GM18498 (cell line): Measurements from ENCODE around the gene GFPT1.
"Not testable (repeated sequence)": the region's sequence is repeated elsewhere in the genome, so short reads cannot be mapped to it uniquely, and the experiment has no call there.

Experiments used
- ATAC-seq: cut with Tn5 transposase; IDR thresholded peaks from one replicate; pipeline ENCODE4 v1.9.1; 2021; ENCODE audit warnings: mild to moderate bottlenecking, moderate library complexity; ENCODE audit not compliant: unreplicated experiment

The GFPT1 gene

GRCh38 chr2:69386789-69387734 is at the start of gene GFPT1:
GFPT1 (minus strand) TSS chr2:69387227; CDS start chr2:69387071, 156 bp downstream.
- peak; percentile 91 for ATAC-seq

DNA sequence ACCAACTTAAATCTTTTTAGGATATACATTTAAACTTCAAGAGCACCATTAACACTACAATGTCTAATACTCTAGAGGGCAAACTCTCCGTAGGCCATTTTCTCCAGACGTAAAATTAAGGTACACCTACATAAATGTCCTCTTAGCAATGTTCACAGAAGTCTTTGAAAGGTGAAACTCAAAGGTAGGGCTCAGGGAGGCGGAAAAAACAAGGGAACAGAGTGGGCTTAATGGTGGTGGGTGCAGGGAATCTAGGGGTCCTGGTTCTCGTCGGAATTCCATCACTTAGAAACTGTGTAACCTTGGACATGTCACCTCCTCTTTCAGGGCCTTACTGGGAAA is 49.5 kb upstream of the GFPT1 start:
- no peak for ATAC-seq

DNA sequence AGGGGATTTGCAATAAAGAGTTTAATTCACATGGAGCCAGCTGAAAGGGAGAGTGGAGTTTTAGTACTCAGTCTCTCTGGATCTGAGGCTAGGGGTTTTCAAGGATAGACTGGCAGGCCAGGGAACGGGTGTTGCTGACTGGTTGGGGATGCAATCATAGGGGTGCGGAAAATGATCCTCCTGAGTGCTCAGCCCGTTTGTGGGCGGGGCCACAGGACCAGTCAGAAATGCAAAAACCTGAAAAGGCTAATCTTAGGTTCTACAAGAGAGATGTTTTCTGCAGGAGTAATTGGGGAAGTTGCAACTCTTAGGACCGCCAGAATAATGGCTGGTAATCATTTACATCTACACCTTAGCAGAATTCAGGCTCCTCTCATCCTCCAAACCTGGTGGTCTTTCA is 47.7 kb upstream of the GFPT1 start:
- no peak for ATAC-seq

DNA sequence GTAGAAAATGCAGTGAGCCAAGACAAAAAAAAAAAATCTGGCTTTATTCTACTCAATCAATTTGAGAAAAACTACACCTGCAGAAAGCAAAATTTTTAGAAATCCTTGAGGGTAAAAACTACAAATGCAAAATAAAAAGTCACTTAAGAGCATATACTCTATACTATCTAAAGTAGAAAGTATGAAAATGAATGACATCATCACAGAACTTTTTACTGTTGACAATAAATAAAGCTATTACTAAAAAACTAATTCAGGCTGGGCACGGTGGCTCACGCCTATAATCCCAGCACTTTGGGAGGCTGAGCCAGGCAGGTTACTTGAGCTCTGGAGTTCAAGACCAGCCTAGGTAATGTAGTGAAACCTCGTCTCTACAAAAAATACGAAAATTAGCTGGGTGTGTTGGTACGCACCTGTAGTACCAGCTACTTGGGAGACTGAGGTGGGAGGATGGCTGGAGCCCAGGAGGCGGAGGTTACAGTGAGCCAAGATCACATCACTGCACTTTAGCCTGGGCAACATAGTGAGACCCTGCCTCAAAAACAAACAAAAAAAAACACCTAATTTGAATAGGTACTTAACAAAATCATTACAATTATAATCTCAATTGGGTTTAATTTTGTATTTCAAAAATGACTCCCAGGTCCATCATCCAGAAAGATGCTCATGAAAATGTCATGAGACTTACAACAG is 42.6 kb upstream of the GFPT1 start:
- no peak for ATAC-seq

DNA sequence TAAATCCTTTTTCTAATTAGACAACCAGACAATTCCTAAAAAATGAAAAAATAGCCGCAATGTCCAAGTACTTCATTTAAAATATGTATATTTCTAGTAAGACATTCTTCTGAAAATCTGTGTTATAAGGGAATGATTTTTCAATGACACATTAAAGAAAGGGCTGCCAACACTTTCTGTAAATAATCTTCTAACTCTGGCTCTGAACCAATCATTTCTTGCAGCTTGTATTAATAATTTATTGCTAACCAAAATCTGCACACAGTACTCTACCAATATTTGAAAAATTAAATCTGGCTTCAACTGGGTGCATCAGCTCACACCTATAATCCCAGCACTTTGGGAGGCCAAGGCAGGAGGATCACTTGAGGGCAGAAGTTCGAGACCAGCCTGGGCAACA is 42.0 kb upstream of the GFPT1 start:
- no peak for ATAC-seq

GRCh38 chr2:69424419-69424818 is 37.4 kb upstream of the GFPT1 start:
- no peak for ATAC-seq

DNA sequence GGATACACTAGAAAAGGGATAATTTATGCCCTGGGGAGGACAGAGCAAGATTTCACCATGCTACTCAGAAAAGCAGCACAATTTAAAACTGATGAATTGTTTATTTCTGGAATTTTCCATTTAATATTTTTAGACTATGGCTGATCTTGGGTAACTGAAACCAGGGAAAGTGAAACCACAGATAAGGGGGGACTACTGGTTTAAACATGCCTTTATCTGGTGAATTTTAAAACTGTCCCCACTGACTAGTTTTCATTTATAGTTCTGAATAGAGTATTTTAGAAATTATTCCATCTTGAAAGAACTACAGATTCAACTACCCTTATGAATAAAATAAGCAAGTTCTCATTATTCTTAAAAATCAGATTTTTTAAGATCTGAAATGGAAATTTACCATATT is 35.2 kb upstream of the GFPT1 start:
- ATAC-seq, result no peak

DNA sequence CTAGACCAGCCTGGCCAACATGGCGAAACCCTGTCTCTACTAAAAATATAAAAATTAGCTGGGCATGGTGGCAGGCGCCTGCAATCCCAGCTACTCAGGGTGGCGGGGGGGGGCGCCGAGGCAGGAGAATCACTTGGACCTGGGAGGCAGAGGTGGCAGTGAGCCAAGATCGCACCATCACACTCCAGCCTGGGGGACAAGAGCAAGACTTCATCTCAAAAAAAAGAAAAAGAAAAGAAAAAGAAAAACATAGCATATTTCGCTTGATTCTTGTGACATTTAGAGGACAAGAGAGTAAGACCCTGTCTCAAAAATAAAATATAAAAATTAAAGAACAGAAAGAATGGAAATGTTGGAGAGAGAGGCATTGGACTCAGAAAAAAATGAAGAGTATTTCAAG is 32.1 kb upstream of the GFPT1 start:
- ATAC-seq, result not testable (repeated sequence)

DNA sequence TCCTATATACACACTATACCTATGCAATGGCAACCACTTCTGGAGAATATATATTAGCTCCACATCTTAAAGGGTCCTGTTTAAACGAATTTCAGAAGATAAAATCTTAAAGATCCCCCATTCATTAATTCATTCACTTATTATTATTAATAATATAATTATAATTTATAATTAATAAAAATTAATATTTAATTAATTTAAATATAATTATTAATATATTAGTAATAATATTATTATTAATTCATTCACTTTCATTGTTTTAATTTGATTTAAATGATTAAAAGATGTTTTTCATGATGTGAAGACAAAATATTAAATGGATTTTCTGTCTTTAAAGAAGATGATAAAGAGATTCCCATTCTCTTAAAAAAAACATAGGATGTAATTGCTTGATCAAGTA is 29.1 kb upstream of the GFPT1 start:
- no peak for ATAC-seq

DNA sequence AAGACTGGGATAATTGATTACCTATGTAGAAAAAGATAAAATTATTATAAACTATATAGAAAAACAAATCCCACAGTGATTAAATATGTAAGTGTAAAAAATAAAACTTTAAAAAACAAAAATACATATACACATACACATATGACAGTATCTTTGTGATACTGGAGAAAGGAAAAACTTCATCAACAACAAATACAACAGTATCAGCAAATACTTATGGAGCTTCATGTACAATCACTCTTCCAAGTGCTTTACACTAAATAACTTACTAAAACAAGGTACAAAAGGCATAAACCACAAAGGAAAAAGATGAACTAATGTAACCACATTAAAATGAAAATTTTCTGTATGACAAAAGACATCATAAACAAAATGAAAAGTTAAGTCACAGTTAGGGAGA is 24.1 kb upstream of the GFPT1 start:
- no peak for ATAC-seq

GRCh38 chr2:69405306-69405705 is 18.3 kb upstream of the GFPT1 start:
- ATAC-seq, result no peak

DNA sequence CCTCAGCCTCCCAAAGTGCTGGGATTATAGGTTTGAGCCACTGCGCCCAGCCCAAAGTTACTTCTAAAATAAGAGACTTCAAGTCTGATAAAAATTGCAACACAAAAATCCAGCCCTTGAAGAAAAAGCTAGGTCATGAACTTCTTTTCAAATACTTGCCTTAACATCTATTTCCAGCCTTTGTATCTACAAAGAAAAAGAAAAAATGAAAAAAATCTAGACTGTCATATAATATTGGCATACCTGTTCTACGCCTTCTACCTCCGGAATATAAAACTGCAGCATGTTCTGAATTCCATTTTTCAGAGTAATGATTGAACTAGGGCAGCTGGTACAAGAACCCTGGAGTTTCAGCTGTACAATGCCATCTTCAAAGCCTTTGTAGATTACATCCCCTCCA is 13.1 kb upstream of the GFPT1 start:
- ATAC-seq, result no peak

- ATAC-seq, result no peak
Measured at GRCh38 chr2:69397234-69397633, 10.2 kb upstream of the GFPT1 start.

DNA sequence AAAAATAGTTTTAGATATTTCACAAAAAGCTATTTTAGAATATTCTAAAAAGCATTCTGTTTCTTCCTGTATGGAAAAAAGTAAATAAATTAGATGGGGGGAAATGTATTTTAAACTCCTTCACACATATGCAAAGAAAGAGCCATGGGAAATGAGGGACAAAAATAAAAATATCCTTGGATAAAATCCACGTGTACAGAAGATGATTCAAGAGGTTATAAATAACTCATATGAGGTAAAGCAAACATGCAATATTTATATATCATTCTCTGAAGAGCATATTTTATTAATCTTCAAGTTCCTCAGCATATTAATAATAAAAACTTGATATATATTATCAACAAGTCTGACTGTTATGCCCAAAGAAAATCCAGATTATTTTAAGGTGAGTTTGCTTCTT is 8.8 kb upstream of the GFPT1 start:
- ATAC-seq, result no peak

- ATAC-seq, result no peak
Measured at GRCh38 chr2:69393963-69394362, 6.9 kb upstream of the GFPT1 start.

DNA sequence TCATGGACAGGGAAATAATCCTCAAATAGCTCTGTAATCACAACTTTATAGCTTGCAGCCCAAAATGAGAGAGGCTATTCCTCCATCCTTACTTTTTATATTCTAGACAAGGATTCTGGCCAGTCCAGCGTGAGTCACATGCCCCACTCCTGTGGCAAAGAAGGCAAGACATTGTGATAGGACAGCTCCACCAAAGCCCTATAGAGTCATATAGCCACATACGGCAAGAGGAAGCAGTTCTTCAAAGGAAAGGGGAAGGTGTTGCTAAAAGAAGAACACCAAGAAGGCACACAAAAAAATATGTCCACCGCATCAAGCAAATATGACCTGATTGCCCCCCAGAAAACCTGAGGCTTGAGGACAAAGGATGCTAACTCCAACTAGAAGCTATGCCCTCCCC is 3.4 kb upstream of the GFPT1 start:
- ATAC-seq, result no peak

- ATAC-seq, result no peak
Measured at GRCh38 chr2:69390001-69390400, 3.0 kb upstream of the GFPT1 start.

DNA sequence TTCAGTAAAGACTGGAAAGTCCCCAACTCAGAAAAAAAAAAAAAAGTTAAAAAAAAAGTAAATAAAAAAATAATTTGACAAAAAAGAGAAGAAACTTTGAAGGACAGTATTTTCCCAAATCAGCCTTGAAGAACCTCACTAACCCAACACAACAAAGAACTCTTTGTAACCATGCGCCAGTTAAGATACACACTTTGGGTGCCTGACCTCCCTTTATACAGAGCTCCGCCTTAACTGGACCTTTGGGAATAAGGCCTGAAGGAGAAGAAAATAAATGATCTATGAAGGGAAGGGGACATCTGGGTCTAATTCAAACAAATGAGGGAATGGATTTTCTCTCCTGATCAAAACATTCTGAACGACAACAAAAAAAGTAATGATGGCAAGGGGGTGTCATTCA is 2.2 kb upstream of the GFPT1 start:
- ATAC-seq, result no peak

GRCh38 chr2:69387770-69388481 is 899 bp upstream of the GFPT1 start:
- no peak for ATAC-seq

- no peak for ATAC-seq
Measured at GRCh38 chr2:69386360-69386759, 667 bp downstream of the GFPT1 start.

- ATAC-seq, result no peak
Measured at GRCh38 chr2:69385443-69386151, 1.4 kb downstream of the GFPT1 start.
